ENCODE data around the gene MYORG.

Gene MYORG

GRCh38 chr9:34409154-34409553 is 32.5 kb upstream of the MYORG start:
- Histone ChIP-seq H3K9me3 (no peaks in the 10 kb centered on the region), H3K4me1 (peaks cover 56% of the 10 kb centered on the region), H3K27me3 (no peaks in the 10 kb centered on the region), H3K4me3 (ENCODE audit: low read depth, low read length) (no peak overlapping the region), H3K36me3 (peaks cover 14% of the 10 kb centered on the region)
- TF ChIP-seq CTCF (IDR thresholded peaks at IDR 0.05; ENCODE audit: low read depth, low read length), result no peak
- peak; percentile 31 for DNase-seq

- no peak for TF ChIP-seq CTCF (IDR thresholded peaks at IDR 0.05; ENCODE audit: low read depth, low read length)
- H3K4me3 ChIP-seq (ENCODE audit: low read depth, low read length), result no peak overlapping the region
- no peaks in the 10 kb centered on the region for H3K27me3 ChIP-seq
- peaks cover 24% of the 10 kb centered on the region for H3K36me3 ChIP-seq
- H3K4me1 ChIP-seq, result peaks cover 50% of the 10 kb centered on the region
- no peak for DNase-seq
- no peaks in the 10 kb centered on the region for H3K9me3 ChIP-seq
These were observed 31.5 kb upstream of the MYORG start for GRCh38 chr9:34408173-34408572.

- Histone ChIP-seq H3K36me3 (peaks cover 41% of the 10 kb centered on the region), H3K4me3 (ENCODE audit: low read depth, low read length) (no peak overlapping the region), H3K4me1 (peaks cover 40% of the 10 kb centered on the region), H3K9me3 (no peaks in the 10 kb centered on the region), H3K27me3 (no peaks in the 10 kb centered on the region)
- no peak for DNase-seq
- TF ChIP-seq CTCF (IDR thresholded peaks at IDR 0.05; ENCODE audit: low read depth, low read length), result no peak
These were observed 29.5 kb upstream of the MYORG start for GRCh38 chr9:34406219-34406618.

GRCh38 chr9:34405719-34406118 is 29.0 kb upstream of the MYORG start:
- Histone ChIP-seq H3K4me3 (ENCODE audit: low read depth, low read length) (no peak overlapping the region), H3K9me3 (no peaks in the 10 kb centered on the region), H3K36me3 (peaks cover 46% of the 10 kb centered on the region), H3K27me3 (no peaks in the 10 kb centered on the region), H3K4me1 (peaks cover 36% of the 10 kb centered on the region)
- DNase-seq, result no peak
- no peak for TF ChIP-seq CTCF (IDR thresholded peaks at IDR 0.05; ENCODE audit: low read depth, low read length)

GRCh38 chr9:34403554-34404380 is 27.1 kb upstream of the MYORG start:
- Histone ChIP-seq H3K27me3 (no peaks in the 10 kb centered on the region), H3K36me3 (peaks cover 60% of the 10 kb centered on the region), H3K4me1 (peaks cover 17% of the 10 kb centered on the region), H3K4me3 (ENCODE audit: low read depth, low read length) (no peak overlapping the region), H3K9me3 (no peaks in the 10 kb centered on the region)
- DNase-seq, result peak; percentile 81
- peak; percentile 98 for TF ChIP-seq CTCF (IDR thresholded peaks at IDR 0.05; ENCODE audit: low read depth, low read length)

Measured in BE2C (cell line).